Hepatocyte (in vitro differentiated cells): ENCODE results near the gene SOAT2. TPM values are rescaled to one million over a fixed set of nuclear protein-coding genes. Genes with fewer than 3 reads are reported as not detected.

Source experiments
- DNase-seq: peaks from one replicate; pipeline ENCODE4 v3.0.0-alpha.2; 2016; ENCODE audit warnings: low spot score
- H2AFZ ChIP-seq: fragments of 200-600 bp; sonication (generic); 2 replicates; pipeline ENCODE4 v1.6.0; 2016; ENCODE audit warnings: antibody characterized with exemption, mild to moderate bottlenecking
- H3K27ac ChIP-seq: fragments of 200-600 bp; sonication (generic); 2 replicates; pipeline ENCODE4 v1.5.1; 2016; ENCODE audit warnings: mild to moderate bottlenecking
- H3K27me3 ChIP-seq: fragments of 200-600 bp; sonication (generic); 2 replicates; pipeline ENCODE4 v1.6.1; 2016
- H3K36me3 ChIP-seq: fragments of 200-600 bp; sonication (generic); replicated peaks from 2 replicates; pipeline ENCODE4 v1.5.1; 2016; ENCODE audit warnings: low read depth; ENCODE audit not compliant: insufficient read depth
- H3K4me1 ChIP-seq: fragments of 200-600 bp; sonication (generic); 2 replicates; pipeline ENCODE4 v1.5.1; 2016; ENCODE audit warnings: mild to moderate bottlenecking, moderate library complexity; ENCODE audit not compliant: insufficient read depth
- H3K4me2 ChIP-seq: fragments of 200-600 bp; sonication (generic); 2 replicates; pipeline ENCODE4 v1.6.0; 2016
- H3K4me3 ChIP-seq: fragments of 200-600 bp; sonication (generic); 2 replicates; pipeline ENCODE4 v1.5.1; 2016; ENCODE audit warnings: mild to moderate bottlenecking
- H3K79me2 ChIP-seq: fragments of 200-600 bp; sonication (generic); 2 replicates; pipeline ENCODE4 v1.6.0; 2017; ENCODE audit warnings: mild to moderate bottlenecking
- H3K9me2 ChIP-seq: fragments of 200-600 bp; sonication (generic); replicated peaks from 2 replicates; pipeline ENCODE4 v1.6.0; 2017; ENCODE audit warnings: mild to moderate bottlenecking; ENCODE audit not compliant: insufficient read depth
- H3K9me3 ChIP-seq: fragments of 200-600 bp; sonication (generic); 2 replicates; pipeline ENCODE4 v1.5.1; 2016; ENCODE audit warnings: low read depth, mild to moderate bottlenecking
- H4K20me1 ChIP-seq: fragments of 200-600 bp; sonication (generic); 2 replicates; pipeline ENCODE4 v1.6.0; 2016; ENCODE audit warnings: mild to moderate bottlenecking; ENCODE audit not compliant: insufficient read depth, poor library complexity, severe bottlenecking
- EZH2 ChIP-seq: fragments of 200-600 bp; sonication (generic); IDR thresholded peaks from 2 replicates; pipeline ENCODE4 v1.6.1; 2016; ENCODE audit warnings: antibody characterized with exemption, mild to moderate bottlenecking, borderline replicate concordance
- EZH2phosphoT487 ChIP-seq: fragments of 200-600 bp; sonication (generic); IDR thresholded peaks from one replicate; pipeline ENCODE4 v1.6.1; 2018; ENCODE audit warnings: antibody characterized with exemption, mild to moderate bottlenecking, low read depth, moderate library complexity; ENCODE audit not compliant: unreplicated experiment, severe bottlenecking
- WGBS: methylation state at CpG from one replicate; pipeline ENCODE4 v1.1.6; 2016; ENCODE audit warnings: low lambda C conversion rate; ENCODE audit errors: missing lambda C conversion rate; 5-methylcytosine and 5-hydroxymethylcytosine counted together
- polyA plus RNA-seq: library from polyadenylated mRNA; unstranded; fragments of >200 nt; fragmentation: Nextera tagmentation; extraction: Ambion mirVana; gene quantifications from 2 replicates; pipeline ENCODE4 v1.2.1, GENCODE V29; 2016
- total RNA-seq: library from RNA; depleted of rRNA; stranded (reverse); fragments of >200 nt; gene quantifications from 2 replicates; pipeline ENCODE4 v1.2.3, GENCODE V29; 2014
- TF ChIP-seq, protein P1 (sequence below): fragments of 200-600 bp; sonication (generic); IDR thresholded peaks from 2 replicates; pipeline ENCODE4 v1.5.1; 2016; ENCODE audit warnings: antibody characterized with exemption, mild to moderate bottlenecking; ENCODE audit not compliant: poor library complexity

Gene SOAT2
- total and polyA plus RNA-seq, 2 experiments from 2014 or later: 21.8 to 29.4 TPM

DNA sequence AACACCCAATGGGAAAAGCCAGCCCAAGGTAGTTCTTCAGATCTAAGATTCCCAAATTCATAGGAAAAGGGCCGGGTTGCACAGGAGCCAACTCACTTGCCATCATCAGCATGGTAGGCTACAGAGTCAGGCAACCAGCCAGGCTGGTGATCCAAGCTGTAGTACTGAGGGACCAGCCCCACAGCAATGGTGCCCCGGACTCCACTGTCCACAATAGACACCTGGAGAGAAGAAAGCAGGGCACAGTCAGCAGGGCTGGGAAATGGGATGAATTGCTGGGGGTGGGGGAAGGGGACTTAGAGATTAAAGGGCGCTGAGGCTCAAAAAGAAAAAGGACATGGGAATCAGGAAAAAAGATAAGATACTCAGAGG, 28.3 kb upstream of the SOAT2 start:
- 90% methylated on average over 3 of the region's 3 CpGs for WGBS
- Histone ChIP-seq H3K79me2 (peaks cover 12% of the 10 kb centered on the region), H3K27ac (no peak overlapping the region)

DNA sequence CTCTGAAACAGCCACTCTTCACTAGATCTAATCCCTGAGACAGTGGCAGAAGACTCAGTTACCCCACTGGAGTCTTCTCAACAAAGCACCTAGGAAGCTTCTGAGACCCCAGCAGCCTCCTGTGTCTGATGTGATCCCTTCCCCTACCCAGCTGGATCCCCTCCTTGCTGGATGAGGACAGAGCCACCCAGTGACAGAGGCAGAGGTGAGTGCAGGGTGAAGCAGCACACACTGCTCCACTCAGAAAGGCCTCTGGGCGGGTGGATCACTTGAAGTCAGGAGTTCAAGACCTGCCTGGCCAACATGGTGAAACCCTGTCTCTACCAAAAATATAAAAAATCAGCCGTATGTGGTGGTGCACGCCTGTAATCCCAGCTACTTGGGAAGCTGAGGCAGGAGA, 26.8 kb upstream of the SOAT2 start:
- TF ChIP-seq EZH2 (no peak), EZH2phosphoT487 (no peak)
- TF ChIP-seq, protein P1, sequence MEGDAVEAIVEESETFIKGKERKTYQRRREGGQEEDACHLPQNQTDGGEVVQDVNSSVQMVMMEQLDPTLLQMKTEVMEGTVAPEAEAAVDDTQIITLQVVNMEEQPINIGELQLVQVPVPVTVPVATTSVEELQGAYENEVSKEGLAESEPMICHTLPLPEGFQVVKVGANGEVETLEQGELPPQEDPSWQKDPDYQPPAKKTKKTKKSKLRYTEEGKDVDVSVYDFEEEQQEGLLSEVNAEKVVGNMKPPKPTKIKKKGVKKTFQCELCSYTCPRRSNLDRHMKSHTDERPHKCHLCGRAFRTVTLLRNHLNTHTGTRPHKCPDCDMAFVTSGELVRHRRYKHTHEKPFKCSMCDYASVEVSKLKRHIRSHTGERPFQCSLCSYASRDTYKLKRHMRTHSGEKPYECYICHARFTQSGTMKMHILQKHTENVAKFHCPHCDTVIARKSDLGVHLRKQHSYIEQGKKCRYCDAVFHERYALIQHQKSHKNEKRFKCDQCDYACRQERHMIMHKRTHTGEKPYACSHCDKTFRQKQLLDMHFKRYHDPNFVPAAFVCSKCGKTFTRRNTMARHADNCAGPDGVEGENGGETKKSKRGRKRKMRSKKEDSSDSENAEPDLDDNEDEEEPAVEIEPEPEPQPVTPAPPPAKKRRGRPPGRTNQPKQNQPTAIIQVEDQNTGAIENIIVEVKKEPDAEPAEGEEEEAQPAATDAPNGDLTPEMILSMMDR: no peak
- Histone ChIP-seq H3K4me3 (no peak overlapping the region), H3K27ac (no peak overlapping the region), H3K79me2 (peaks cover 12% of the 10 kb centered on the region), H2AFZ (no peak overlapping the region), H3K36me3 (no peaks in the 10 kb centered on the region), H3K4me2 (no peak overlapping the region), H3K9me3 (no peaks in the 10 kb centered on the region), H3K9me2 (no peaks in the 10 kb centered on the region), H3K27me3 (no peaks in the 10 kb centered on the region), H3K4me1 (peaks cover 27% of the 10 kb centered on the region), H4K20me1 (no peaks in the 10 kb centered on the region)
- no peak for DNase-seq
- WGBS: 96% methylated on average over 3 of the region's 3 CpGs

More for the DNA sequence above, 28.3 kb upstream of the SOAT2 start:
- Histone ChIP-seq H3K9me2 (no peaks in the 10 kb centered on the region), H3K4me2 (no peak overlapping the region), H3K36me3 (no peaks in the 10 kb centered on the region), H3K27me3 (no peaks in the 10 kb centered on the region), H4K20me1 (no peaks in the 10 kb centered on the region), H3K4me3 (no peak overlapping the region), H2AFZ (no peak overlapping the region), H3K4me1 (peaks cover 21% of the 10 kb centered on the region), H3K9me3 (no peaks in the 10 kb centered on the region)
- no peak for DNase-seq
- TF ChIP-seq, protein P1: no peak
- TF ChIP-seq EZH2phosphoT487 (no peak), EZH2 (no peak)

DNA sequence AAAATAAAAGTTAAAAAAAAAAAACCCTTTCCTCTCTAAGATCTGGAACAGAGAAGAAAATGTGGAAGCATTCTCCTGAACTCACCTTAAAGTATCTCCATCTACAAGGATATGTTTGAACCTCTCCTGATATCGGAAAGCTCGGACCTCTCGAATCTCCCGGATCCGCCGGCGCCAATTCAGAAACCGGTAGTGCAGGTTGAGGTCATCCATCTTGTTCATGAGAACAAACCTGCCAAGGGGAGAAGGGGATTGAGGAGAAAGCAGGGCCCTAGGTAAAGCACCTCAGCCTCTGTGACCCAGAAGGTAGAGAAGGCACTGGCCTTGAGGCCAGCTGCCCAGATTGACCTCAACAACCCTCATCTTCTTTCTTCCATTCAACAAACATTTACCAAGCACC, 26.3 kb upstream of the SOAT2 start:
- Histone ChIP-seq H3K27ac (no peak overlapping the region), H3K4me1 (peaks cover 21% of the 10 kb centered on the region), H4K20me1 (no peaks in the 10 kb centered on the region), H2AFZ (no peak overlapping the region), H3K9me2 (no peaks in the 10 kb centered on the region), H3K79me2 (peaks cover 12% of the 10 kb centered on the region), H3K4me3 (no peak overlapping the region), H3K27me3 (no peaks in the 10 kb centered on the region), H3K4me2 (no peak overlapping the region), H3K36me3 (no peaks in the 10 kb centered on the region), H3K9me3 (no peaks in the 10 kb centered on the region)
- no peak for DNase-seq
- 87% methylated on average over 8 of the region's 8 CpGs for WGBS
- TF ChIP-seq, protein P1: no peak
- TF ChIP-seq EZH2phosphoT487 (no peak), EZH2 (no peak)
